Measurements from ENCODE around the gene PRRX1.

PRRX1 gene

GRCh38 chr1:170707959-170708655 is 44.2 kb downstream of the PRRX1 start:
- no peak for DNase-seq
- intact Hi-C loops (cut with DNase I), result no loop called here

- no peak for DNase-seq
These were observed 47.8 kb downstream of the PRRX1 start for GRCh38 chr1:170711682-170712081.

DNA sequence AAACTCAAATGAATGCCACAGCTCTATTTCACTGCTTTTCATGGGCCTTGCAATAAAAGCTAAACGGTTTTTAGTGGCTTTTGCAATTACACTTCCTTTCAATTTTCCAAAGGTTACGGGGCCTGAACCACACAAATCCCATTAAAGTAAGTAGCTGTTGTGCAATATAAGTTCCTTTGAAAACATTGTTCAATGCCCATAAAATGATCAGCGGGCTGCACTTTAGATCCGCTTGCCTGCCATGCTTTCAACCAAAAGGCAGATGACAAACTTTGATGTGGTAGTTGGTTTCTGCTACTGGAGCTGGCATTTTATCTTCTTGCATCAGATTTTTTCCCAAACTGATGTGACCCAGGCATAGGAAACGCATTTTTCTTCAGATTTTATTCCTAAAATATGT is 50.2 kb downstream of the PRRX1 start:
- intact Hi-C loops (cut with DNase I), result no loop called here

More at GRCh38 chr1:170711682-170712081, 47.8 kb downstream of the PRRX1 start:
- intact Hi-C loops (cut with DNase I), result no loop called here

DNA sequence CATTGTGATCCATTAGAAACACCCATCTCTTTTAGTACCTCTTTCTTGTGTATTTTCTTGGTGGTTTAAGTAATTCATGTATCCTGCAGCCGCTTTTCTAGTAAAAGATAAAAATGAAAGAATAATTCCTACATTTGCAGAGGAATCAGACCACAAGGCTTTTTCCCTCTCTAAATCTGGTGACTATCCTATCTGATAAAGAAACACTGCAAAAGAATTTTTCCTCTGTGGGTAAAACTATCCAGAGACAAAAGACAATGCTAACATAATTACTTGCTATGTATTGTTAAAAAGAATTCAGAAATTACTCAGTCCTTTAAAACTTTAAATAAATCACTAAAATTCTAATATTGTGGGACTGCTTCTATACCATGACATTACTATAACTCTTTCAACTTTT is 51.0 kb downstream of the PRRX1 start:
- intact Hi-C loops (cut with DNase I), result no loop called here
- no peak for DNase-seq

More for the DNA sequence above, 50.2 kb downstream of the PRRX1 start:
- no peak for DNase-seq

GRCh38 chr1:170716835-170717429 is 53.0 kb downstream of the PRRX1 start:
- DNase-seq, result no peak
- intact Hi-C loops (cut with DNase I), result no loop called here

GRCh38 chr1:170720661-170721060 is 56.7 kb downstream of the PRRX1 start:
- DNase-seq, result no peak
- intact Hi-C loops (cut with DNase I), result no loop called here

- intact Hi-C loops (cut with DNase I), result no loop called here
- DNase-seq, result no peak
These were observed 57.7 kb downstream of the PRRX1 start for GRCh38 chr1:170721621-170722020.

GRCh38 chr1:170723518-170723917 is 59.6 kb downstream of the PRRX1 start:
- no peak for DNase-seq
- intact Hi-C loops (cut with DNase I), result no loop called here

DNA sequence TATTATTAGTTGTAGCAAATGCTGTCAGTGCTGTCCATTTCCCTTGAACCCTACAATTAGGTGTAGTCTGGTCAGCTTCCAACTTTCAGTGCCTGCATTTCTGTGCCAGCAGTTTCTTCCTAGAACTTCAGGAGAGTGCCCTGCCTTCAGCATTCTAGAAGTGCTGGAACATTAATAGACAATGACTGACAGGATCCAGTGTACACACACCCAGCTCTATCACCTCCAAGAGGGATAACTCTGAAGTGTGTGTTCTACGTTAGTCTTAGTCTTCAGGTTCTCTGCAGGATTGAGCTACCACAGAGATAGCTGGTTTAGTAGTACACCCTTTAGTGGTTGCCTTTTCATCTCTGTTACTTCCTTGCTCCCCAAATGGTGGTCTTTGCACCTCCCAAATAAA is 61.4 kb downstream of the PRRX1 start:
- DNase-seq, result no peak

DNA sequence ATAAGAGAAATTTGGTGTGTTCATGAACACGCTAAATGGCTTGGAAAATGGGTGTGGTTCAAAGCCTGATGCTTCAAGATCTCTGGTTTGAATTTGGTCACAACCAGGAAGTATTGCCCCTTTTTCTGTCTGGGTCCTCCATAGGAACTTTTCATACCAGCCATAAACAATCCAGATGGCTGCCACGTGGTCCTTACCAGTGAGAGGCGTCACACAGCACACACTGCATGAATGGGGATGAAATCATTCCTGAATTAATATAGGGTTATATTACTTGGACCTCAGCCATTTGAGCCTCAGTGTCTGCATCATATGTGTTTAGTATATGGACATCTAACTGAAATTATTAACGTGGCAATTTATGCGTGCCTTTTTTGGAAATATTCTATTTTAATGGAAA is 64.0 kb downstream of the PRRX1 start:
- DNase-seq, result no peak
- intact Hi-C loops (cut with DNase I), result no loop called here

More for the DNA sequence above, 61.4 kb downstream of the PRRX1 start:
- intact Hi-C loops (cut with DNase I), result no loop called here

DNA sequence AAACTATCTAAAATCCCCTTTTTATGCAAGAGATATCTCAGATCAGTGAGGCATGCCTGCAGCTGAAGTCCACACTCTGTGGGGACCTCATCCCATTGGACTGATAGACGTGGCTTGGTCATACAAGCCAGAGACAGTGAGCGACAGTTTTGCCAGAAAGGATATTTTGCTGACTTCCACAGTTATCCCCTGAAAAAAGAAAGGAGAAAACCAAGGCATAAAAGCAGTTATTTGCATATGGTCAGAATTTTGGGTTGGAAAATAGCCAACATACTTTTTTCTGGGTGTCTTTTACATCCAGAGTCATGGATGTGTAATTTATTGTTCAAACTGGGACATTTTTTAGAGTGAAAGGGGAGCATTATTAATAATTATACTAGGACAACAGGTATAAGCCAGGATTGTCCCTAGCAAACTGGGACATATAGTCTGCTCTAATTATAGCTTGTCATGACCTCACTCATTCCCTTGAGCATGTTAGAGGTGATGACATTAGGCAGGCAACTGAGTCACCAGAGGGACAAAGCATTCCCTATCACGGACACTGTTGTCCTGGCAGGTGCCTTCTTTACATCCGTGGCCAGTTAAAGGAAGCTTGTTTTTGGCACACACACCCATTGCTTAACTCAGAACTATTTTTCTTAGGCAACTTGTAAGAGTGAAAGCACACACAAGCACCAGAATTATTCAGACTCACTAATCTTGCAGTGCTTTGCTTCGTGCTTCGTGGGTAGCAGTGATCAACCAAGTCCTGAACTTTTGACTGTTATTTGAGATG is 65.5 kb downstream of the PRRX1 start:
- no peak for DNase-seq

DNA sequence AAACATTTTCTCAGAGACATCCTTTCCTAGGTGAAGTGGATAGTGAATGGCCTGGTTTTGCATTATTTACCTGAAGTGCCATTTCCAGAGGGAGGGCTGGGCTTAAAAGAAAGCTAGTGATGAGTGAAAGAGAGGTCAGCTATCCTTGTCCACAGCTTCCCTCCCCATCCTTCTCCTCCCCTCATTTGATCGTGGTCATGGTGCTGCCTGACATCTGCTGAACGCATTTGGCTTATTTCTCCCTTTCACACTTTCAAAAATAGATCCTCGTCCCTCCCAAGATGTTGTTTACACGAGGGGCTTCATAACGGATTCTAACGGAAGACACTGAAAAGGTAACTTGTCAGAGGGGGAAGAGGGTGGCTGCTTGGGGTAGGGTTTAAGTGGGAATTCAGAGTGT is 66.1 kb downstream of the PRRX1 start:
- intact Hi-C loops (cut with DNase I), result no loop called here

More for the DNA sequence above, 65.5 kb downstream of the PRRX1 start:
- intact Hi-C loops (cut with DNase I), result no loop called here

DNA sequence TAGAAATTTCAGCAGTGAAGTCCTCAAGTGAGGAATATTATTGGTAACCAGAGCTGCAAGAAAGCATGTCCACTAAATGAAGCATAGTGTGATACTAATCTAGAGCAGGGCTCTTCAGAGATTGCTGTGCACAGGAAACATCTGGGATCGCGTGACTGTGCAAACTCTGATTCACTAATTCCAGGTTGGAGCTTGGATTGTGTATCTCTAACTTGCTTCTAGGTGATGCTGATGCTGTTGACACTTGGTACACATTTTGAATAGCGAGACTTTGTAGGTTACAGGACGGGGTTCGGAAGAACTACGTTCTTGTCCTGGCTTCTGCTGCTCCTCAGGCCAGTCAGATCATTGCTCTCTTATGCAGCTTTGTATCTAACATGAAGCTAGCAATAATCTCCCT is 66.5 kb downstream of the PRRX1 start:
- no peak for DNase-seq
- intact Hi-C loops (cut with DNase I), result no loop called here

More for the DNA sequence above, 66.1 kb downstream of the PRRX1 start:
- no peak for DNase-seq

- no peak for DNase-seq
- intact Hi-C loops (cut with DNase I), result no loop called here
These were observed 67.8 kb downstream of the PRRX1 start for GRCh38 chr1:170731566-170732251.

- no peak for DNase-seq
- intact Hi-C loops (cut with DNase I), result no loop called here
These were observed 68.3 kb downstream of the PRRX1 start for GRCh38 chr1:170732252-170732588.

- intact Hi-C loops (cut with DNase I), result no loop called here
These were observed 70.7 kb downstream of the PRRX1 start for GRCh38 chr1:170734412-170735175.

DNA sequence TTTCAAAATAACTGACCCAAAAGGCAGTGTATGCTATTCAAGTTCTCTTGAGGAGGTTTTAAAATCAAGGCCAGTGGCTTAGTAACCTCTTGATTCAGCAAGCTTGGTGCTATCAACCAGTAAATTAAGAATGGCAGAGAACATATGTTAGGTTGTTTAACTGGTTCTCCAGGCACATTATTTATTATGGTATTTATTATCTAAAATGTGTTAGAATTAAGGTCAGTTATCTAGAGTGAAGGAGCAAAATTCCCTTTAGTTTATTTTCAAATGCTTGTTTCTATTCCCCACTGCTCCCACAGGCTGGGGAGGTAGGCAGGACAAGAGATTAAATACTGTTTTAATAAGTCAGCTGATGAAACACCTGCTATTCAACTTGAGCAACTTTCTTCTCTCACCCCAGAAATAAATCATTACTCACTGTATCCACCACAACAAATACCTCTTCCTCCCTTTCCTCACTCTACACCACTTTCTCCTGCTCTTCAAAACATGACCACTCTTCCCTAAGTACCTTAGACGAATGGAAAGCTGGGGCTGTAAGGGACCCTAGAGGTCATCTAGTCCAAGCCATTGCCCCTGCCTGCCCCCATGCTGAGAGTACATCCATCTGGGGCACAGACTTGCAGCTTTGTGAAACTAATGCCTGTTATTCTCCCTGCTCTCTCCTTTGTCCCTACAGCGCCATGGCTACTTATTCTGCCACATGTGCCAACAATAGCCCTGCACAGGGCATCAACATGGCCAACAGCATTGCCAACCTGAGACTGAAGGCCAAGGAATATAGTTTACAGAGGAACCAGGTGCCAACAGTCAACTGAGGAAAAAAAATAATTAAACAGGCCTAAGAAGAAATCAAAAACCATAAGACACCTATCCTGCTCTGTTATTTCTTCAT is 71.7 kb downstream of the PRRX1 start:
- no peak for DNase-seq
- intact Hi-C loops (cut with DNase I), result no loop called here

More at GRCh38 chr1:170734412-170735175, 70.7 kb downstream of the PRRX1 start:
- DNase-seq, result no peak

DNA sequence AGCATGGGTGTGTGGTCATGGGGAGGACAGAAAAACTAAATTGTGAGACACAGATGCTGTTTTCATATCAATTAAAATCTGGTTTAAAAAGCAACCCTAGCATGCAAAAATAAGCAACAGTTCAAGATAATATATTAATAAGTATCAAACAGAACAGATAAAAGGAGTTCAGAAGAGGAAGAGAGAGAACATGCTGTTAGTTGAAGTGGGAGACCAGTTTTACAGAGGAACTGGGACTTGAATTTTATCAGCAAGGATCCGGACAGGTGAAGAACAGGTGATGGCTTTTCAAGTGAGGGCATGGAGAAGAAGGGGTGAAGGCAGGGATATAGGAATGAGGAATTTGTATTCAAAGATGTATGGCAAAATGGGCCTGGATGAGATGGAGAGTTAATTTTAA is 75.9 kb downstream of the PRRX1 start:
- no peak for DNase-seq
- intact Hi-C loops (cut with DNase I), result no loop called here

DNA sequence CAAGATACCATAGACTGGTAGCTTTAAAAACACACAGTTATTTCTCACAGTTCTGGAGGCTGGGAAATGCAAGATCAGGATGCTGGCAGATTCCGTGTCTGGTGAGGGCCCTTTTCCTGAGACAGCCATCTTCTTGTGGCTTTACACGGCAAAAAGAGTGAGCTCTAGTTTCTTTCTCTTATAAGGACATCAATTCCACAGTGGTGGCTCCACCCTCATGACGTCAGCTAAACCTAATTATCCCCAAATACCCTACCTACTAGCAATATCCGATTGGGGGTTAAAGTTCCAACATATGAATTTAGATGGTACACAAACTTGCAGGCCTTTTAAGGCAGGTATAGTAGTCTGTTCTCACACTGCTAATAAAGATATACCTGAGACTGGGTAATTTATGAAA is 77.7 kb downstream of the PRRX1 start:
- intact Hi-C loops (cut with DNase I), result no loop called here
- no peak for DNase-seq

Measured in posterior cingulate gyrus (tissue), 11 donors.